GM12875 (cell line): ENCODE data around the gene SPON2.

Source experiments
- H3K4me3 ChIP-seq: one replicate; pipeline ENCODE4 v1.5.1; 2011; ENCODE audit warnings: low read depth, low read length, control low read depth
- TF ChIP-seq, protein P1 (sequence below): IDR thresholded peaks from 2 replicates; pipeline ENCODE4 v1.5.1; 2011; ENCODE audit warnings: low read depth, mild to moderate bottlenecking, control low read depth, inconsistent platforms, low read length, moderate library complexity, borderline replicate concordance; ENCODE audit not compliant: insufficient read depth

The SPON2 gene

DNA sequence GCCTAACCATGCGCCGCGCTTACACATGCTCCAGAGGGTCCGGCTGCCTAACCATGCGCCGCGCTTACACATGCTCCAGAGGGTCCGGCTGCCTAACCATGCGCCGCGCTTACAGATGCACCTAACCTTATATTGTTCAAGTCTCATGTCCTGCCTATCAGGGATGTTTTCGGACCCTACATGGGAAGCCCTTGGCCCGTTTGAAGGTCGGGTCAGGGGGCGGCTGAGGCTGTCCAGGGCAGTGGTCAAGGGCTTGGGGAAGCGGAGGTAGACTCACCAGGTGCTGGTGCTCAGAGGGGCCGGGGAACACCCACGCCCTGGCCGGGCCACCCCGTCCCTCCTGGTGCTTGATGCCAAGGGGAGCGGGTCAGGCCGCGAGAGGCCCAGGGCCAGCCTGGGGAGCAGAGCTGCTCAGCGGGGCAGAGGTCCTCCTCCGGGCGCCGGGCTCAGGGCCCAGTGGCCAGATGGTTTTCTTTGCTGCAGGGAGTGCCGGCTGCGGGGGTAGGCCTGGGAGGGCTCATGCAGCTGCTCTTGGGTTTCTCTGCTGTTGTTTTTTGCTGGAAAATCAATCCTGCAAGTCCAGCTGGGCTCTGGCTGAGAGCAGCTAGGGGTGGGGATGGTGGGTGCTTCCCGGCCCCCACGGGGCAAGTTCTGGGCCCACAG is 35.4 kb upstream of the SPON2 start:
- TF ChIP-seq, protein P1, sequence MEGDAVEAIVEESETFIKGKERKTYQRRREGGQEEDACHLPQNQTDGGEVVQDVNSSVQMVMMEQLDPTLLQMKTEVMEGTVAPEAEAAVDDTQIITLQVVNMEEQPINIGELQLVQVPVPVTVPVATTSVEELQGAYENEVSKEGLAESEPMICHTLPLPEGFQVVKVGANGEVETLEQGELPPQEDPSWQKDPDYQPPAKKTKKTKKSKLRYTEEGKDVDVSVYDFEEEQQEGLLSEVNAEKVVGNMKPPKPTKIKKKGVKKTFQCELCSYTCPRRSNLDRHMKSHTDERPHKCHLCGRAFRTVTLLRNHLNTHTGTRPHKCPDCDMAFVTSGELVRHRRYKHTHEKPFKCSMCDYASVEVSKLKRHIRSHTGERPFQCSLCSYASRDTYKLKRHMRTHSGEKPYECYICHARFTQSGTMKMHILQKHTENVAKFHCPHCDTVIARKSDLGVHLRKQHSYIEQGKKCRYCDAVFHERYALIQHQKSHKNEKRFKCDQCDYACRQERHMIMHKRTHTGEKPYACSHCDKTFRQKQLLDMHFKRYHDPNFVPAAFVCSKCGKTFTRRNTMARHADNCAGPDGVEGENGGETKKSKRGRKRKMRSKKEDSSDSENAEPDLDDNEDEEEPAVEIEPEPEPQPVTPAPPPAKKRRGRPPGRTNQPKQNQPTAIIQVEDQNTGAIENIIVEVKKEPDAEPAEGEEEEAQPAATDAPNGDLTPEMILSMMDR = no peak
- no peak overlapping the region for H3K4me3 ChIP-seq

DNA sequence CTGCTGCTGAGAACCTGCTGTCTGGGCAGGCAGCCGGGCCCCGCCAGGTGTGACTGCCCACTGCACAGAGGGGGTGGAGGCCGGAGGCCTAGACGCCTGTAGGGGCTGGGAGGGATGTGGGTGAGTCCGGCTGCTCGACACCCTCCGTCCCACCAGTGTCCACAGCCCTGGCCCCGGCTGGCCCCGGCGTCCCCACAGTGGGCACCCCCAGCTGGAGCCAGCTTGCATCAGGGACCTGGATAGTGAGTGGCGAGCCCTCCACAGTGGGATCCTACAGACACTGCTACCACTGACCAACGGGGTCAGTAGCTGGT is 34.7 kb upstream of the SPON2 start:
- TF ChIP-seq, protein P1 = no peak
- H3K4me3 ChIP-seq = no peak overlapping the region

DNA sequence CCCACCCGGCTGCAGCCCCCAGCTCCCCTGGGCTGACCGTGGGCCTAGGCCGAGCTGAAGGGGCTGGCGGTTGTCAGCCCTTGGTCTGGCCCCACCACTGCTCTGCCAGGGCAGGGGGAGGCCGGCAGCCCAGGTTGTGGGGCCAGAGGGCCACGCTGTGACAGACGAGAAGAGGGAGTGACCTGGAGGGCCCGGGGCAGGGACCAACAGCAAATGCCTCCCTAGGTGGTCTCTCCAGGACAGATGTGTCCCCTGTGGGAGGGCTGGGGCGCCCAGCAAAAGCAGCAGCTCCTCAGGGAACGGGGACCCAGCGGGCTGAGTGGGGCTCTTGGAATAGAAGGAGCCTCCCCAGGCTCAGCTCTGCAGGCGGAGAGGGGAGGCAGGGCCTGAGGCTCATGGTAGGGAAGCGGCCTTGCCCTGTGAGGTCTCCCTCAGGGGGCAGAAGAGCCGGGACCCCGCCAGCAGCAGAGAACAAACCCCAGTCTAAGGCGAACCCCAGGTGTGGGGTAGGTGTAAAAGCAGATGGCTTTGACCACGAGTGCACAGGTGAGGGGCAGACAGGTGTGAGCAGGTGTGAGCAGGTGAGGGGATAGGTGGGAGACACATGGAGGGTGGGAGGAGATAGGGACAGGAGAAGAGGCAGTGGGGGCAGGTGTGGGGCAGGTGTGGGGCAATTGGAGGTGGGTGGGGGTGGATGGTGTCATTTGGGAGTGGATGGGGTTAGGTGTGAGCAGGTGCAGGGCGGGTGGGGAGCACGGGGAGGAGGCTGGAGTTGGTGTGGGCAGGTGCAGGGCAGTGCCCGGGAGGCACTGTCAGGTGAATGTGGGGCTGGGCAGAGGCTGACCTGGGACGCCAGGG is 34.1 kb upstream of the SPON2 start:
- TF ChIP-seq, protein P1 = no peak

DNA sequence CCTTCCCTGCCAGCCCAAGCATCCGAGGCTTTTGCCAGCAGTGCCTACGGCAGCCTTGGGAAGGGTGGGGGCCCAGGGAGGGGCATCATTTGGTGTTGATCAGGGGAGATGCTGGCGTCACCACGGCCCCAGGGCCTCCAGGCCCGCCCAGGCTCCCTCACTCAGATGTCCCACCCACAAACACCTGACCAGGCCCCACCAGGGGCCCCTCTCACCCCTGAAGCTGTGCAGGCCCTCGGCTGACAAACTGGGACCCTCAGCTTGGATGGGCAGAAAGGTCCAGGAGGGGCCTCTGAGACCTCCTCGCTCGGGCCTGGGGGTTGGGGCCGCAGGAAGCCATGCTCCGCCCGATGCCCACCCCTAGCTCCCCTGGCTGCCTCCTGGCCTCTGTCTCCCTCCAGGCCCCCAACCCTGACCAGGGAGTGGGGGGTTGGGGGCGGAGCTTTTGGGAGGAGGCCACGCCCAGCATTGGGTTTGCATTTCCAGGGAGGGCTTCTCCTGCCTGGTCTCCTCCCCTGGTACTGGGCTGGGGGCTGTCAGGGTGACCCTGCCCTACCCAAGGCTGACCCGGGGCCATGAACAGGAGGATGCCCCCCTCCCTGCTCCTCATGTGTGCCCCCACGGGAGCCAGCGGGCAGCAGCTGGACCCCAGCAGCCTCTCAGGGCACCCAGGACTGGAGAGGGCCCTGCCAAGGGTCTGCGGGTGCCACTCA is 33.4 kb upstream of the SPON2 start:
- TF ChIP-seq, protein P1 = no peak
- H3K4me3 ChIP-seq = no peak overlapping the region

More for the DNA sequence above, 34.1 kb upstream of the SPON2 start:
- no peak overlapping the region for H3K4me3 ChIP-seq

DNA sequence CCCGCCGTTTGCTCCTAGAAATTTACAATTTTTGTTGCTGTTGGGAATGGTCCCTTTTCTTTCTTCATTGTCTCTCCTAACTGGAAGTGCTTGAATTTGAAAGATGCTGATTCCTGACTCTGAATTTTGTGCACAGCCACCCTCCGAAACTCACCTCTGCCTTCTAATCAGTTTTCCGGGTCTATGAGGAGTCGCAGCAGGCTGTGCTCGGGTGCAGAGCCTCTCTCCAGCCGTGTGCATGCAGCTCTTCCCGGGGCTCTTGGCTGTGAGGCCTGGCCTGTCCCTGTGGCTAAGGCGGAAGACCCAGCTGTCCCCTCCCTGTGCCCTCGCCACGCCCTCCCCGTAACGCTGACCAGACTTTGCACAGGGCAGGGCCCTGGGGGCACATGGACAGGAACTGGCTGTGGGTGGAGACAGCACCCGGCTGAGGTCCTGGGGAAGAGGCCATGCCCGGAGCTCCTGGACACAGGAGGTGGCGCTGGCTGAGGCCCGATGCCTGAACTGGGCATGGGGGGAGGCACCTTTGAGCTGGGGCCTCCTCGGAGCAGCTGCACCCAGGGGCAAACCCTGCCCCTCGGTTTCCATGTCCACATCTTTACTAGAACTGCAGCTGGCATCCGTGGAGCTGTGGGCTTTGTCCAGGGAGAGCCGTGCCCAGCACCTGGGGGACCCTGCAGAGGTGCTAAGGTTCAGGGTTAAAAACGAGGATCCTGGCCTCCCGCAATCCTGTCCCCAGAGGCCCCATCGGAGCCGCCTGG is 32.6 kb upstream of the SPON2 start:
- H3K4me3 ChIP-seq = no peak overlapping the region
- TF ChIP-seq, protein P1 = no peak

DNA sequence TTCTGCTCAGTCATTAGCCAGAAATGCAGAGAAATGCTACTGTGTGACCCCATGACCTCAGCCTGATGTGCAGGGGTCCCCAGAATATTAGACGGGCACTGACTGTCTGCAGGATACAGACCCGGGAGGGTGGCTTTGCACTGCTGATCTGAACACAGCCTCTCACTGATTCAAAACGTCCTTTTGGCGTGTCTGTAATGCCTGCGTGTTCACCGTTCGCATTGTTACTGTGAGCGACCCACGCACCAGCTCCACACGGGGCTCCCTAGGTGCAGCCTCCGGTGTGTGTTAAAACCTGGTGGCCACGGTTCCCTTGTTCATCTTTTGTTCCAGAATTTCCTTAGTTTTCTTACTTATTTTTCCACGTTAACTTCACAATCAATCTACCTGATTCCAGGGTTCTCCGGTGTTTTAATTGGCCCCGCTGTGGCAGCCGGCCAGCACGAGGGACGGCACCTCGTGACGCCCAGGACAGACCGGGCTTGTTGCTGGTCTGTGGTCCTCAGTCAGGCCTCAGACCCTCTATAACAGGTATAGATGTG is 32.0 kb upstream of the SPON2 start:
- TF ChIP-seq, protein P1 = no peak

More for the DNA sequence above, 32.0 kb upstream of the SPON2 start:
- H3K4me3 ChIP-seq = no peak overlapping the region
